Right lung (tissue), 10 donors: ENCODE measurements around the gene EPHB6. TPM values are rescaled to one million over a fixed set of nuclear protein-coding genes. Genes with fewer than 3 reads are reported as not detected.

Source experiments
- DNase-seq, 2 donors: peaks; one replicate each; pipeline ENCODE4 v3.0.0-alpha.2; 2013
- long read RNA-seq, 8 donors: transcript quantifications; one replicate each; lab custom pipeline, GENCODE V29; 2026
- polyA plus RNA-seq, 5 donors: library from polyadenylated mRNA; unstranded; fragments of 120-200 nt; gene quantifications; one replicate each; pipeline versions ENCODE4 v1.2.1 to v1.2.3, GENCODE V29; 2013; ENCODE audit warnings: inconsistent platforms in 1 of 5, low replicate concordance in 1 of 5; ENCODE audit not compliant: insufficient read length in 5 of 5, insufficient read depth in 1 of 5

EPHB6 gene, protein sequence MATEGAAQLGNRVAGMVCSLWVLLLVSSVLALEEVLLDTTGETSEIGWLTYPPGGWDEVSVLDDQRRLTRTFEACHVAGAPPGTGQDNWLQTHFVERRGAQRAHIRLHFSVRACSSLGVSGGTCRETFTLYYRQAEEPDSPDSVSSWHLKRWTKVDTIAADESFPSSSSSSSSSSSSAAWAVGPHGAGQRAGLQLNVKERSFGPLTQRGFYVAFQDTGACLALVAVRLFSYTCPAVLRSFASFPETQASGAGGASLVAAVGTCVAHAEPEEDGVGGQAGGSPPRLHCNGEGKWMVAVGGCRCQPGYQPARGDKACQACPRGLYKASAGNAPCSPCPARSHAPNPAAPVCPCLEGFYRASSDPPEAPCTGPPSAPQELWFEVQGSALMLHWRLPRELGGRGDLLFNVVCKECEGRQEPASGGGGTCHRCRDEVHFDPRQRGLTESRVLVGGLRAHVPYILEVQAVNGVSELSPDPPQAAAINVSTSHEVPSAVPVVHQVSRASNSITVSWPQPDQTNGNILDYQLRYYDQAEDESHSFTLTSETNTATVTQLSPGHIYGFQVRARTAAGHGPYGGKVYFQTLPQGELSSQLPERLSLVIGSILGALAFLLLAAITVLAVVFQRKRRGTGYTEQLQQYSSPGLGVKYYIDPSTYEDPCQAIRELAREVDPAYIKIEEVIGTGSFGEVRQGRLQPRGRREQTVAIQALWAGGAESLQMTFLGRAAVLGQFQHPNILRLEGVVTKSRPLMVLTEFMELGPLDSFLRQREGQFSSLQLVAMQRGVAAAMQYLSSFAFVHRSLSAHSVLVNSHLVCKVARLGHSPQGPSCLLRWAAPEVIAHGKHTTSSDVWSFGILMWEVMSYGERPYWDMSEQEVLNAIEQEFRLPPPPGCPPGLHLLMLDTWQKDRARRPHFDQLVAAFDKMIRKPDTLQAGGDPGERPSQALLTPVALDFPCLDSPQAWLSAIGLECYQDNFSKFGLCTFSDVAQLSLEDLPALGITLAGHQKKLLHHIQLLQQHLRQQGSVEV
- 10 to 100 TPM; 18.9 to 28.3 (median 26.8) TPM for polyA plus RNA-seq
- long read RNA-seq, donor 1, result 0 reads
- long read RNA-seq, donor 2, result 0 reads
- long read RNA-seq, donor 3, result 0 reads
- long read RNA-seq, donor 4, result 0 reads
- long read RNA-seq, donor 5, partial matches to known transcripts, result 0 of 7 reads
- long read RNA-seq, donor 5, other reads (novel, unspliced or antisense), result 6 of 7 reads
- long read RNA-seq, donor 6, partial matches to known transcripts, result 8 of 9 reads
- long read RNA-seq, donor 6, other reads (novel, unspliced or antisense), result 0 of 9 reads
- long read RNA-seq, donor 7, result 0 reads
- long read RNA-seq, donor 8, result 0 reads

DNA sequence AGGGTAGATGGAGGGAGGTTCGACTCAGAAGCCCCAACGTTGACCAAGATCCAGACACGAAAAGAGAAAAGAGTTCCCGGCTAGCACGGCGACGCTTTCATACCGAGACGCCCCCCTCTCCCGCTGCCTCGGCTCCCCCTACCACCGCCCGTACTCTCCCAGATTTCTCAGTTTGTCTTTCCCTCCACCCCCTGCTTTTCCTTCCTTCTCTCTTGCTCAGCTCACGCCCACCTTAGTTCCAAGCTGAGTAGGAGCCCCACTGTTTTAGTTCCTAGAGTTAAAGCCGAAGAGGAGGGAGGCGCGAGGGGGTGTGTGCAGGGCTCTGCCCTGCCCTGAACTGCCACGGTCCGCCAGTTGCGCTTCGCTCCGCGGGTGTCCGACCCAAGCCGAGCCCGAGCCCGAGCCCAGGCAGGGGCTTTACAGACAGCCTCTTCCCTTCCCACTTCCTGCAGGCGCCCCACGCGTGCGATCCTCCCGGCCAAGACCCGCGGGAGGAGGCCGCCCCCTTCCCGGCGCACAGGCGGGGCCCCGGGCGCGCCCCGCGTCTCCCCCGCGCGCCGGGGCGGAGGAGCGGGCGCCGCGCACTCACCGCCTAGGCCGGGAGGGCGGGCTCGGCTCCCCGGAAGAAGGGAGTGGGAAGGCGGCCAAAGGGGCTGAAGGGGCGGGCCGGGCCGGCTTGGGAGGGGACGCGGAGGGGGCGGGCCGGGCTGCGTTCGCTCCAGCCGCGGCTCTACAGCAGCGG is at the start of gene EPHB6:
Gene EPHB6 (plus strand): TSS at position 705 of the 742 bp plus-strand sequence. CDS start 8,152 bp downstream, outside the sequence.
- peak; percentile 86 for DNase-seq

DNA sequence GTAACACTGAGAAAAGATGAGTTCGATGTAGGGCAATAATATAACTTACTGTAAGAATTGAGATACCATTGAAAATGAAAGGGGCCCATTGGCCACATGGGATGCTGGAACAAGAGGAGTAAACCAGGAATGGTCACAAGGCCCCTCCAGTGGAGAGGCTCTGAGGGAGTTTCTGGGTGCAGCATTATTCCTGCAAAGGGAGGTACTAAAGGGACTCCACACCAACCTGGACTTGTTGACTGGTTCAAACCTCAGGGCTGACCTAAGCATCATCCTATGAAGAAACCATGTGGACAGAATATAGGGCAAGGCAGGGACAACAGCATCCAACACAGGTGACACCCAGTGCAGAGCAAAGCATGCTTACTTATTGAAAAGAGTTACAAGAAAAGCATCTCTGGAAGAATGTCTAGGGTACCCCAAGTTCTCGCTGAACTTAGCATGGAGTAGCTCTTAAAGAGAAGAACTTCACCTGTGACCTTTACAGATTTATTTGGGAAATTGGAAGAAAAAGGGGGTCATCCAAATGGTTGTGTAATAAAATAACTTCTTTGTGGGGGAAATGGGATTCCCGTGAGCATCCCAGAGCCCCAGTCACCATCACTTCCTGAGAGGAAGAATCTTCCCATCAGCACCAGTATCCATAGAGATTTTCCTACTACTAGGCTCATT is 49.4 kb upstream of the EPHB6 start:
- DNase-seq, result no peak

GRCh38 chr7:142806022-142806356 is 48.9 kb upstream of the EPHB6 start:
- no peak for DNase-seq

DNA sequence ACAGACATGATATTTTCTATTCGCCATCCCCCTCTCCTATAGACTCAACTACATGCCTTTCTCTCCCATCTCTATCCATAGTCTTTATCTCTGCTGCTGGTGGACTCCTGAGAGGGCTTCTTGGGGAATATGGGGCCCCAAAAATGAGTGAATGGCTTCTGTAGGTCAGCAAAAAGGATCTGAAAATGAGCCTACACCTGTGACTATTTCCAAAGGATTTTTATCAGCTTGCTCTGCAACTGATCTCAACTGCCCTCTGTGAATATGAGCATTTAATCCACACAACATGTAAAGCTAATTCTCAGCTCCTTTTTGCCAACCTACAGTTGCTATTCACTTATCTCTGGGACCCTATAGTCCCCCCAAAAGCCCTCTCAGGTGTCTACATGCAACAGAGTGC is 47.9 kb upstream of the EPHB6 start:
- no peak for DNase-seq

DNA sequence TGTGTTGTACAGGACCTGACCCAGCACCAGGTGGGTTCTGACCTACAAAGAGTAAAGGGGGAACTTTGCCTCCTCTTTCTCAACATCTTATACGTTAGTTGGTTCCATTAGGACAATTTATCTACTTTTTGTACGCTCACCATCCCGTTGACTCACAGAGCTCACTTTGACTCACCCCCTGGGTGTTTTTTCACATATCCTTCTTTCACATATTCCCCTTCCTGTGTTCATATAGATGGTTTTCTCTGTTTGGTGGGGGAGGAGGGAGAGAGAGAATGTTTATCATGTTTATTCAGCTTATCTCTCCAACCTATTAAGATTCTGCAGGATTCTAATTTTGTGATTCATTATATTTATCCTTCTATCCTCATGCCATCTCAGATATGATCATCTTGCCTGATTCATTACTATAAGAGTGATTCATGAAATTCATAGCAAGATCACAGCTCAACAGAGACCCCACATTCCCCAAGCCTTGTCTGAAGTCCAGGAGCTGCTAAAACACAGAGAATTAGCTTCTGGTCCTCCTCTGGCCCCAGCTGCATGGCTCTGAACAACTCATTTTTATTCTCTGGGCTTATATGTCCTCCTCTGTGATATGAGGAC is 46.9 kb upstream of the EPHB6 start:
- no peak for DNase-seq

DNA sequence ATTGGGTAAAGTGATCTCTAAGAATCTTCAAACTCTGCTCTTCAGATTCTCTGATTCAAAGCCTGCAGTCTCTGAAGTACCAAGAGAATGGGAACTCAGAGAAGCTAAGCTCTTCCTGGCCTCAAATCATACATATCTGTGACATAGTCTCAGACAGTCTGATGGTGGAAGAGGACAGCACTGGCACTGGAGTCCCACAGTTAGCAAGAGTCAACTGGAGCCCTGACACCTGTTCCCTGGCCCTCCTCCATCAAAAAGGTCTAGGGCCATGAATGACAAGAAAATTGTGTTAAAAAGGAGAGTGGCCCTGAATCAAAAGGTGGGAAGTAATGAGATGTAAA is 46.4 kb upstream of the EPHB6 start:
- no peak for DNase-seq

GRCh38 chr7:142808802-142809583 is 45.9 kb upstream of the EPHB6 start:
- no peak for DNase-seq

GRCh38 chr7:142809671-142810070 is 45.2 kb upstream of the EPHB6 start:
- no peak for DNase-seq

GRCh38 chr7:142811154-142811737 is 43.6 kb upstream of the EPHB6 start:
- DNase-seq, result peak in 1 of 2 donors; percentile 16

GRCh38 chr7:142812437-142813215 is 42.2 kb upstream of the EPHB6 start:
- DNase-seq, result no peak

DNA sequence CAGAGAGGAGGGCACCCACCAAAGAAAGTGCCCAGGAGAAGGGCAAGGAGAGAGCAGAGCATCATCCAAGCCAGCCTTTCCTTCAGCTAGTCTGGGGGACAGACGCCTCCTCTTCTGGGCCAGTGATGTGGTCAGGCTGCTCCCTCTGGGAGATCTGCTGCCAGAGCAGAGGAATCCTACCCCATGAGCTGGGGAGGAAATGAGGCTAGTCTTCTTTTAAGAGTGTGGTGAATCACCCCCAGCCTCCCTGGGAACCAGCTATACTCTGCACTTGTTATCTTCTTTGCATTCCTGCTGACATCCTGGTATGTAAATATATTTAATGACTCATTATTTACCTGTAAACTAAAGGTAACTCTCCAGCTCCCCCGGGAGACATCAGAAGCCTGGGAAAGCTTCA is 41.6 kb upstream of the EPHB6 start:
- DNase-seq, result no peak

GRCh38 chr7:142813699-142814098 is 41.2 kb upstream of the EPHB6 start:
- DNase-seq, result no peak

- DNase-seq, result no peak
Observed at GRCh38 chr7:142814451-142814850, 40.4 kb upstream of the EPHB6 start.

GRCh38 chr7:142815134-142815533 is 39.7 kb upstream of the EPHB6 start:
- no peak for DNase-seq

DNA sequence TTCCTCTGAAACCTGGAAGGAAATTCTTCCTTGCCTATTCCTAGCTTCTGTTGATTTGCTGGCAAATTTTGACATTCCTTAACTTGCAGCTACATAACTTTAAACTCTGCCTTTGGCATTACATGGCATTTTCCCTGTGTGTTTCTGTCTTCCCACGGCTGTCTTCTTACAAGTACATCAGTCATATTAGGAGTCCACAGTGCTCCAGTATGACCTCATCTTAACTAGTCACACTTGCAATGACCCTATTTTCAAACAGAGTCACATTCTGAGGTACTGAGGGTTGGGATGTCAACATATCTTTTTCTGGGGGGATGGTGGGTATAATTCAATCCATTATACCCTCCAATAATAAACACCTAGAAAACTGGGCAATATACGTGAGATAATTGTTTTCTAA is 37.4 kb upstream of the EPHB6 start:
- no peak for DNase-seq

- no peak for DNase-seq
Observed at GRCh38 chr7:142819530-142819929, 35.3 kb upstream of the EPHB6 start.

- no peak for DNase-seq
Observed at GRCh38 chr7:142822714-142823113, 32.2 kb upstream of the EPHB6 start.

DNA sequence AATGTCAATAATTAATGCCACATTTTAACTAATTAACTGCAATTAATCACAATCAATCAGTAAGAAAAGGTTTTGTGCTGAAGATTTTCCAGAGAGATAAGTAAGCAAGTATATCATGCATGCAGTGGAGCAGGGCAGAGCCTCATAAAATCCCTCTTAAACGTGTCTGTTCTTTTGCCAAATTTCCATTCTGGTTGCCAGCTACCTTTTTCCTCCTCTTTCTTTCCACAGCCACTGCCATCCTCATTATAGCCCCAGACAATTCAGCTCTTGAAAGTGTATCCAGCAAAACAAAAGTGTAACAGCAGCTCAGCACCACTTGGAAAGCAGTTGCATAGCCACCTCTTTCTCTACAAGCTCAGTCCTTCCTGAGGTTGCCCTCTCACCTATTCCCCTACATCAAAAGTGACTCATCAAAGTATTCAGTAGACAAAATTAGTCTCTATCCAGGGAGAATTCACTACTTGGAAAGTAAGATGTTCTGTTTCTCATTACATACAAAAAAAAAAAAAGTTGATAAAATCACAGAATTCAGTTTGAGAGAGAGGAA is 26.9 kb upstream of the EPHB6 start:
- no peak for DNase-seq
